Measurements from ENCODE around the gene CCT7. TPM values are rescaled to one million over a fixed set of nuclear protein-coding genes. Genes with fewer than 3 reads are reported as not detected.

Gene CCT7
- total and polyA plus RNA-seq, 2 donors = 117 to 178 TPM

- WGBS = 1% methylated on average over 45 of the region's 45 CpGs
- no peak for DNase-seq (ENCODE audit: extremely low spot score)
- peak within 1 kb of the TSS; percentile 42 for H3K4me3 ChIP-seq (ENCODE audit: low read depth, low read length)
- H3K4me1 ChIP-seq (ENCODE audit: insufficient read depth) = peaks cover 2% of the 10 kb centered on the region
- H3K27ac ChIP-seq (ENCODE audit: low read depth) = no peak within 1 kb of the TSS
- no peaks in the 10 kb centered on the region for H3K36me3 ChIP-seq (ENCODE audit: insufficient read depth)
Measured at GRCh38 chr2:73293534-73294171, 59.5 kb downstream of the CCT7 start, which contains the start of gene EGR4. TSS of gene EGR4 (minus strand) at chr2:73293548. CDS start at chr2:73293317, 231 bp downstream.

- DNase-seq (ENCODE audit: extremely low spot score) = no peak
- Histone ChIP-seq H3K4me3 (ENCODE audit: low read depth, low read length) (no peak overlapping the region), H3K27ac (ENCODE audit: low read depth) (no peak overlapping the region), H3K4me1 (ENCODE audit: insufficient read depth) (peaks cover 2% of the 10 kb centered on the region), H3K36me3 (ENCODE audit: insufficient read depth) (no peaks in the 10 kb centered on the region)
- 86% methylated on average over 2 of the region's 2 CpGs for WGBS
Measured at GRCh38 chr2:73294239-73294638, 60.1 kb downstream of the CCT7 start.

- H3K27ac ChIP-seq (ENCODE audit: low read depth) = no peak overlapping the region
- H3K4me1 ChIP-seq (ENCODE audit: insufficient read depth) = peaks cover 2% of the 10 kb centered on the region
- no peak for DNase-seq (ENCODE audit: extremely low spot score)
- H3K36me3 ChIP-seq (ENCODE audit: insufficient read depth) = no peaks in the 10 kb centered on the region
- WGBS = 32% methylated on average over 5 of the region's 5 CpGs
- no peak overlapping the region for H3K4me3 ChIP-seq (ENCODE audit: low read depth, low read length)
Measured at GRCh38 chr2:73295751-73296400, 61.8 kb downstream of the CCT7 start.

- H3K4me3 ChIP-seq (ENCODE audit: low read depth, low read length) = no peak overlapping the region
- no peak overlapping the region for H3K27ac ChIP-seq (ENCODE audit: low read depth)
- H3K4me1 ChIP-seq (ENCODE audit: insufficient read depth) = peaks cover 2% of the 10 kb centered on the region
- no peak for DNase-seq (ENCODE audit: extremely low spot score)
- 10% methylated on average over 2 of the region's 2 CpGs for WGBS
- no peaks in the 10 kb centered on the region for H3K36me3 ChIP-seq (ENCODE audit: insufficient read depth)
Measured at GRCh38 chr2:73297151-73297559, 63.0 kb downstream of the CCT7 start.

DNA sequence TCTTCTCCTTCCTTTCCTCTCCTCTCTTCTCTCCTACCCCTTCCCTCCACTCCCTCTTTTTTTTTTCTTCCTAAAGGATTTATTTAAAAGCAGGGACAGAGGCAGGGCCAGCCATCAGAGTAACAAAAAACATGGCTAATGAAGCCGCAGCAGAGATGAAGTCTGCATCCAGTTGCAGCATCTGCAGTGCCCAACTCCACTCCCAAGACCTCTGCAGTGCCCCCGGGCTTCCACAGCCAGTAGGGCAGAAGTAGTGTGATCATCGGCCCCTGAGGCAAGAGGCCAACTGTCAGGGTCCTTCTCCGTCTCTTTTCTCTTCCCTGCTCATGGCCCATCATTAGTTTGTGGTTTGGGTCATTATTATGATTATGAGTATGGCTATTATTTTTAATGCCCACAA is 63.5 kb downstream of the CCT7 start:
- H3K4me3 ChIP-seq (ENCODE audit: low read depth, low read length) = no peak overlapping the region
- H3K4me1 ChIP-seq (ENCODE audit: insufficient read depth) = peaks cover 2% of the 10 kb centered on the region
- H3K27ac ChIP-seq (ENCODE audit: low read depth) = no peak overlapping the region
- no peaks in the 10 kb centered on the region for H3K36me3 ChIP-seq (ENCODE audit: insufficient read depth)
- DNase-seq (ENCODE audit: extremely low spot score) = no peak
- 61% methylated on average over 4 of the region's 4 CpGs for WGBS

- DNase-seq (ENCODE audit: extremely low spot score) = no peak
- no peak overlapping the region for H3K4me3 ChIP-seq (ENCODE audit: low read depth, low read length)
- H3K4me1 ChIP-seq (ENCODE audit: insufficient read depth) = no peaks in the 10 kb centered on the region
- no peaks in the 10 kb centered on the region for H3K36me3 ChIP-seq (ENCODE audit: insufficient read depth)
- H3K27ac ChIP-seq (ENCODE audit: low read depth) = no peak overlapping the region
- 69% methylated on average over 3 of the region's 3 CpGs for WGBS
Measured at GRCh38 chr2:73300926-73301325, 66.8 kb downstream of the CCT7 start.

DNA sequence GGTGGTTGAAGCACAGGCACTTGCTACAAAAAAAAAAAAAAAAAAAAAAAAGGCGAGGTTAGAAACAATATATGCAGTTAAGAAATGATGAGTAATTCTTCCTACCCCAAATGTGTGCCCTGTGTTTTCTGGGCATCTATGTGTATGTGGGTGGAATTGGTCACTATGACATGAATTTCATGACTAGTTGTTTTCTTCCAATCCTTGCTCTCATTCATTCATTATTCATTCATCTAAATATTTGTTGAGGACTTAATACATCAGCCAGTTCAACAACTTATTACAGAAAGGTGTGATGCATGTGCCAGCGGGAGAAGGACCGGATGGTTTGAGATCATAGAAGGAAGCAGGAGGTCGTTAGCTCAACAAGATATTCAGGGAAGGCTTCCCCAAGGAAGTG is 67.5 kb downstream of the CCT7 start:
- Histone ChIP-seq H3K27ac (ENCODE audit: low read depth) (no peak overlapping the region), H3K36me3 (ENCODE audit: insufficient read depth) (no peaks in the 10 kb centered on the region), H3K4me3 (ENCODE audit: low read depth, low read length) (no peak overlapping the region), H3K4me1 (ENCODE audit: insufficient read depth) (no peaks in the 10 kb centered on the region)
- 65% methylated on average over 4 of the region's 4 CpGs for WGBS
- DNase-seq (ENCODE audit: extremely low spot score) = no peak

Small RNAs within 50 kb of the gene (small RNA-seq; reads per million reads assigned to genes)
- gene RNU6-111P = not detected

Other genes with a start within 250 kb of the CCT7 start
- gene SFXN5, start 162.6 kb upstream of the CCT7 start, total RNA-seq = 11.8 TPM
- gene SFXN5, start 162.6 kb upstream of the CCT7 start, polyA plus RNA-seq = 9.2 TPM
- gene RAB11FIP5, start 121.4 kb upstream of the CCT7 start, total RNA-seq = 13.4 TPM
- gene RAB11FIP5, start 121.4 kb upstream of the CCT7 start, polyA plus RNA-seq = 22.6 TPM
- not detected for gene NOTO, start 31.7 kb upstream of the CCT7 start, total RNA-seq
- gene NOTO, start 31.7 kb upstream of the CCT7 start, polyA plus RNA-seq = 0.08 TPM
- gene SMYD5, start 20.1 kb upstream of the CCT7 start, total RNA-seq = 14.6 TPM
- 18.2 TPM for gene SMYD5, start 20.1 kb upstream of the CCT7 start, polyA plus RNA-seq
- gene PRADC1, start 1.1 kb upstream of the CCT7 start, total RNA-seq = 13.0 TPM
- 35.2 TPM for gene PRADC1, start 1.1 kb upstream of the CCT7 start, polyA plus RNA-seq
- gene FBXO41, start 50.2 kb downstream of the CCT7 start, total RNA-seq = 0.32 TPM
- 1.0 TPM for gene FBXO41, start 50.2 kb downstream of the CCT7 start, polyA plus RNA-seq
- not detected for gene EGR4, start 59.2 kb downstream of the CCT7 start, total RNA-seq
- 0.05 TPM for gene EGR4, start 59.2 kb downstream of the CCT7 start, polyA plus RNA-seq
- 65.1 TPM for gene ALMS1, start 151.5 kb downstream of the CCT7 start, total RNA-seq
- 10.7 TPM for gene ALMS1, start 151.5 kb downstream of the CCT7 start, polyA plus RNA-seq